Measurements from ENCODE around the gene LMX1B. TPM values are rescaled to one million over a fixed set of nuclear protein-coding genes. Genes with fewer than 3 reads are reported as not detected.

LMX1B gene
- total and polyA plus RNA-seq, 2 of the 4 experiments (the other 2 are of a cell fraction) = not detected

GRCh38 chr9:126688617-126689016 is 74.9 kb downstream of the LMX1B start:
- ChIA-PET POLR2A (ENCODE audit: unreplicated experiment) (no interaction called here), CTCF (no interaction called here)
- intact Hi-C loops (cut with micrococcal nuclease) (no loop called here), dilution Hi-C loops (cut with HindIII; ENCODE audit: low sequenced_read_pairs, unreplicated experiment) (no loop called here), in situ Hi-C loops (cut with MboI; ENCODE audit: low sequenced_read_pairs) (no loop called here)
- Histone ChIP-seq H3K27me3 (ENCODE audit: control insufficient read depth, insufficient read depth, low read length) (peaks cover 64% of the 10 kb centered on the region), H3K4me2 (ENCODE audit: low read depth, low read length) (no peak overlapping the region), H2BK120ac (ENCODE audit: low read depth, low read length) (no peak overlapping the region), H2AFZ (replicated peaks; ENCODE audit: low read length, poor library complexity) (no peak overlapping the region), H3K9ac (ENCODE audit: low read depth, low read length) (no peak overlapping the region), H2AK9ac (replicated peaks; ENCODE audit: low read depth, low read length, poor library complexity) (no peak overlapping the region), H2BK5ac (ENCODE audit: low read depth, low read length, poor library complexity, severe bottlenecking) (no peak overlapping the region), H4K5ac (ENCODE audit: low read depth, low read length) (no peak overlapping the region), H2BK15ac (ENCODE audit: low read depth, low read length) (no peak overlapping the region), H2AK5ac (ENCODE audit: low read depth, low read length) (no peak overlapping the region), H3K9me1 (ENCODE audit: insufficient read depth, low read length) (no peaks in the 10 kb centered on the region), H3K4ac (ENCODE audit: low read depth, low read length) (no peak overlapping the region), H3K4me3 (ENCODE audit: insufficient read depth, low read depth, low read length) (no peak overlapping the region), H3K18ac (ENCODE audit: low read depth, low read length) (no peak overlapping the region), H4K20me1 (ENCODE audit: insufficient read depth, low read length) (no peaks in the 10 kb centered on the region; the same call in 1 of the 2 replicates), H2BK20ac (ENCODE audit: low read depth, low read length) (no peak overlapping the region), H3K9me3 (ENCODE audit: control insufficient read depth, insufficient read depth, low read length) (no peaks in the 10 kb centered on the region), H4K91ac (ENCODE audit: insufficient read depth, low read depth, low read length) (no peak overlapping the region), H3K14ac (replicated peaks; ENCODE audit: low read depth, low read length) (no peak overlapping the region), H3K56ac (ENCODE audit: extremely low read depth, insufficient read depth, low read length) (no peak overlapping the region), H4K8ac (ENCODE audit: low read depth in 2 of 2, low read length in 2 of 2) (no peak overlapping the region), H3K79me1 (ENCODE audit: low read depth in 1 of 2, low read length in 2 of 2) (no peaks in the 10 kb centered on the region), H3K23ac (ENCODE audit: low read depth, low read length) (no peak overlapping the region), H3K27ac (ENCODE audit: insufficient read depth, low read length) (no peak overlapping the region), H3K36me3 (ENCODE audit: control insufficient read depth, insufficient read depth, low read length) (no peaks in the 10 kb centered on the region), H3K4me1 (ENCODE audit: control insufficient read depth, insufficient read depth, low read length) (no peaks in the 10 kb centered on the region)
- 100% methylated on average over 1 of the region's 3 CpGs; no CpG with 5 or more reads in 1 of the 2 experiments for WGBS, 2 experiments (ENCODE audit: extremely low coverage in 2 of 2, insufficient read length in 1 of 2)
- ATAC-seq (ENCODE audit: low read depth) (no peak), DNase-seq (no peak)
- BruUV-seq (replicated peaks) = no TSS peak
- TF ChIP-seq CHD1 (IDR thresholded peaks at IDR 0.05; ENCODE audit: low read depth, low read length) (no peak), MAZ (IDR thresholded peaks at IDR 0.05; ENCODE audit: borderline replicate concordance, low read depth, low read length) (no peak), ELK1 (IDR thresholded peaks at IDR 0.05; ENCODE audit: borderline replicate concordance, low read depth, low read length) (no peak), SMC3 (IDR thresholded peaks at IDR 0.05; ENCODE audit: low read depth, low read length) (no peak), RFX5 (IDR thresholded peaks at IDR 0.05; ENCODE audit: low read depth, low read length) (no peak), BHLHE40 (IDR thresholded peaks at IDR 0.05; ENCODE audit: low read depth, low read length) (no peak), FOS (IDR thresholded peaks at IDR 0.05; ENCODE audit: low read depth, low read length) (no peak), MXI1 (IDR thresholded peaks at IDR 0.05; ENCODE audit: borderline replicate concordance, low read depth, low read length) (no peak), USF2 (IDR thresholded peaks at IDR 0.05; ENCODE audit: low read depth, low read length) (no peak), CEBPB (IDR thresholded peaks at IDR 0.05; ENCODE audit: low read depth, low read length) (no peak), NFE2L2 (IDR thresholded peaks at IDR 0.05; ENCODE audit: low read depth, low read length) (no peak), RAD21 (IDR thresholded peaks at IDR 0.05; ENCODE audit: low read length) (no peak), POLR2A (IDR thresholded peaks at IDR 0.05; ENCODE audit: low read depth, low read length) (no peak), RCOR1 (IDR thresholded peaks at IDR 0.05; ENCODE audit: insufficient replicate concordance, low read length) (no peak), CTCF (conservative IDR thresholded peaks at IDR 0.05; ENCODE audit: low read depth, low read length) (no peak), MAFK (IDR thresholded peaks at IDR 0.05; ENCODE audit: low read depth, low read length) (no peak)

Data from IMR-90 (cell line).